HG02884 (cell line): ENCODE data around the gene EID2.

Experiments
- ATAC-seq: cut with Tn5 transposase; IDR thresholded peaks from one replicate; pipeline ENCODE4 v1.9.1; 2021; ENCODE audit warnings: mild to moderate bottlenecking, moderate library complexity; ENCODE audit not compliant: unreplicated experiment

EID2 gene

GRCh38 chr19:39506598-39506943 is 33.4 kb downstream of the EID2 start:
- ATAC-seq = no peak

DNA sequence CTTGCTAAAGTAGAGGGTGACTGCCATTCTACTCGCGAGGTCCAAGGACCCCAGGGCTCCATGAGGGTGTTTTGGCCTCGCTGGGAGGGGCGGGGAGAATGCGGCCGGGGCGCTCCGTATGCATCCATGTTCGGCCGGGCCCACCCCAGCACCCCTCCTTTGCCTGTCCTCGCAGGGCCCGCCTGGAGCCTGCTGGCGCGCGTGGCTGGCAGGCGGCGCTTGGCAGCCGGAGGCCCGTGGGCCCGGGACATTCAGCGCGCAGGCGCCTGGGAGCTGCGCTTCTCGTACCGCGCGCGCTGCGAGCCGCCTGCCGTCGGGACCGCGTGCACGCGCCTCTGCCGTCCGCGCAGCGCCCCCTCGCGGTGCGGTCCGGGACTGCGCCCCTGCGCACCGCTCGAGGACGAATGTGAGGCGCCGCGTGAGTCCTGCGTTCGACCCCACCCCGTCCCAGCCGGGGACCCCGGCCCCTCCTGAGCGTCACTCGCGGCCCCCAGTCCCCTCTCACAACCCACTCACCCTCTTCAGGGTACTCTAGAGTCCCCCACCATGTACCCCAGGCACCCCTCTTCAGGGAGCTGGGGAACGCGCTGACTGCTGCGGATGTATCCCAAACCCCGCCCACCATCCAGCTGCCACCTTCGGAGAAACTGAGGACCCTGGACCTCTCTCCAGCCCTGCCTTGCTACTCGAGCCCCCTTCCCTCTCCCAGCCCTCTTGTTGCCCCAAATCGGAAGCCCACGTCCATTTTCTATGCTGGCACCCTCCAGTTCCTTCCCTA is 37.1 kb downstream of the EID2 start:
- no peak for ATAC-seq

- ATAC-seq = no peak
Measured at GRCh38 chr19:39501340-39501739, 38.6 kb downstream of the EID2 start.

- no peak for ATAC-seq
Measured at GRCh38 chr19:39500543-39500942, 39.4 kb downstream of the EID2 start.

DNA sequence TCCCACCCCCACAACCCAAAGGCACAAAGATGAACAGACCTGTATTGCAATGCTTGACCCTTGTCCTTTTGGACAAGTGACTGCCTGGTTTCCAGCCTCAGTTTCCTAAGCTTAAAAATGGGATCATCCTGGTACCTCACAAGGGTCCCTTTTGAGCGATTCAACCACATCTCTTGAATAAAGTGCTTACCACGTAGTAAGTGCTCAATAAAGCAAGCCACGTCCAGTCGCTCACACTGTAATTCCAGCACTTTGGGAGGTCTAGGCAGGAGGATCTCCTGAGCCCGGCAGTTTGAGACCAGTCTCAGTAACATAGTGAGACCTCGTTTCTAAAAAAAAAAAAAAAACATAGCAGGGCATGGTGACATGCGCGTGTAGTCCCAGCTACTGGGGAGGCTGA is 40.0 kb downstream of the EID2 start:
- no peak for ATAC-seq

GRCh38 chr19:39498798-39499642 is 40.9 kb downstream of the EID2 start, which contains the start of gene DLL3:
DLL3 (plus strand) TSS chr19:39498947; CDS start chr19:39498975, 28 bp downstream.
- ATAC-seq = no peak

GRCh38 chr19:39497996-39498797 is 41.8 kb downstream of the EID2 start:
- no peak for ATAC-seq

GRCh38 chr19:39497701-39497995 is 42.3 kb downstream of the EID2 start:
- no peak for ATAC-seq

- no peak for ATAC-seq
Measured at GRCh38 chr19:39496063-39496462, 43.9 kb downstream of the EID2 start.

DNA sequence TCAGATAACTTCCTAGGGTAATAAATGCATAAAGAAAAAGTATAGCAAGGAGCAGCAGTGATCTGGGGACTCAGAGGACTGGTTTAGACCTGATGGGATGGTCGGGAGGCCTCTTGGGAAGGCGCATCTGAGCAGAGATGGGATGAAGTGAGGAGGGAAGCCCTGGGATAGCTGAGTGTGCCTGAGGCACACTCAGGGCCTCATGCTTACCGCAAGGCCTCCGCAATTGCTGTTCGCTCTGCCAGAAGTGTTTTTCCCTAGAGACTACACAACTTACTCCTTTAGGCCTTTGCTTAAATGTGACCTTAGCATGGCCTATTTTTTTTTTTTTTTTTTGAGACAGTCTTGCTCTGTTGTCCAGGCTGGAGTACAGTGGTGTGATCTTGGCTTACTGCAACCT is 45.3 kb downstream of the EID2 start:
- no peak for ATAC-seq

- ATAC-seq = no peak
Measured at GRCh38 chr19:39492788-39493187, 47.2 kb downstream of the EID2 start.

DNA sequence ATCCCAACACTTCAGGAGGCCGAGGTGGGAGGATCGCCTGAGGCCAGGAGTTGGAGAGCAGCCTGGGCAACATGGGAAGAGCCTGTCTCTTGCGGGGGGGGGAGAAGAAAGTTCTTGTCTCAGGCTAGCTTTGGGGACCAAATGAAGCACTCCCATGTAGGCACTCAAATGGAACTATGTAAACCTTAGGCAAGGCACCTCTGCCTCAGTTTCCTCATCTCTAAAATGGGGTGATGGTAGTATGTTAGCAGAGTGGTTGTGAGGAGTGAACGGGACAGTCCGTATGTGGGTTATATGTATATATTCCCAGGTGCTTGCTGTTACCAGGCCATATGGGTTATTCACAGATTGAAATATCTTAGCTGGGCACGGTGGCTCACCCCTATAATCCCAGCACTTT is 47.7 kb downstream of the EID2 start:
- no peak for ATAC-seq

GRCh38 chr19:39489756-39490155 is 50.2 kb downstream of the EID2 start:
- ATAC-seq = no peak
